ENCODE measurements around the gene PDZD2. TPM values are rescaled to one million over a fixed set of nuclear protein-coding genes. Genes with fewer than 3 reads are reported as not detected.

Gene PDZD2
- total RNA-seq, 1 donor: 0.36 TPM

DNA sequence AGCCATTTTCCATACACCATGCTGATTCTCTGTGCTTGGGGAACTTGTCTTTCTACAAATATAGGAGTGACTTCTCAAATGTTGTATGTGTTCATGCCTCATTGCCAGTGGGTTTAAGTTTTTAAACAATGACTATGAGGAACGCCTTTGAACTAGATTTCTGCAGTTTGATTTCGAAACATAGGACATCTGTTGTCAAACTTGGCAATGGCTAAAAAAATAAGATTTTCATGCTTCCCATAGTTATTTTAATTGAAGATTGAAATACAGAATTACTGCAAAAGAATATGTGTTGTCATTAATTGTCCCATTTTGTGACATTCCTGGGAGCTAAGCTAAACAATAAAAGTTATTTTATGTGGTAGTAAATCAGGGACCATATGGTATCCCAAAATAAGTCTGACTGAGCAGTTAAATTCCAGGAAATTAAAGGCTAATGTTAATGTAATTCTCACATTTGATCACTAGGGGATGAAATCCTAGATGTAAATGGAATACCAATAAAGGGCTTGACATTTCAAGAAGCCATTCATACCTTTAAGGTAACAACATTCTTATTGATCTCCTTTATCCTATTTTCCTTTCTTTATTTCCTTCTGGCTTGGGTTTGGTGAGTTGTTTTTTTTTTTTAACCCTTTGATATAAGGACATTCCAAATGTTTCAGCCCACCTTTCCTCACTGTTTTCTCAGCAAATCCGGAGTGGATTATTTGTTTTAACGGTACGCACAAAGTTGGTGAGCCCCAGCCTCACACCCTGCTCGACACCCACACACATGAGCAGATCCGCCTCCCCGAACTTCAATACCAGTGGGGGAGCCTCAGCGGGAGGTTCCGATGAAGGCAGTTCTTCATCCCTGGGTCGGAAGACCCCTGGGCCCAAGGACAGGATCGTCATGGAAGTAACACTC lies 418.5 kb downstream of the PDZD2 start:
- Histone ChIP-seq H3K27me3 (ENCODE audit: insufficient read depth, low read length) (peaks cover 21% of the 10 kb centered on the region), H3K4me2 (ENCODE audit: insufficient read depth, low read length) (no peak overlapping the region), H3K4me3 (ENCODE audit: insufficient read depth, low read length) (no peak overlapping the region), H3K4me1 (ENCODE audit: insufficient read depth, low read length) (no peaks in the 10 kb centered on the region), H3K79me2 (ENCODE audit: insufficient read depth, low read length) (no peaks in the 10 kb centered on the region), H3K27ac (ENCODE audit: low read depth, low read length) (no peak overlapping the region), H3K36me3 (ENCODE audit: insufficient read depth, low read length) (no peaks in the 10 kb centered on the region), H4K20me1 (ENCODE audit: insufficient read depth, low read length) (no peaks in the 10 kb centered on the region), H3K9me3 (ENCODE audit: low read depth, low read length) (no peaks in the 10 kb centered on the region), H2AFZ (ENCODE audit: low read length) (no peak overlapping the region)
- TF ChIP-seq, protein P1, sequence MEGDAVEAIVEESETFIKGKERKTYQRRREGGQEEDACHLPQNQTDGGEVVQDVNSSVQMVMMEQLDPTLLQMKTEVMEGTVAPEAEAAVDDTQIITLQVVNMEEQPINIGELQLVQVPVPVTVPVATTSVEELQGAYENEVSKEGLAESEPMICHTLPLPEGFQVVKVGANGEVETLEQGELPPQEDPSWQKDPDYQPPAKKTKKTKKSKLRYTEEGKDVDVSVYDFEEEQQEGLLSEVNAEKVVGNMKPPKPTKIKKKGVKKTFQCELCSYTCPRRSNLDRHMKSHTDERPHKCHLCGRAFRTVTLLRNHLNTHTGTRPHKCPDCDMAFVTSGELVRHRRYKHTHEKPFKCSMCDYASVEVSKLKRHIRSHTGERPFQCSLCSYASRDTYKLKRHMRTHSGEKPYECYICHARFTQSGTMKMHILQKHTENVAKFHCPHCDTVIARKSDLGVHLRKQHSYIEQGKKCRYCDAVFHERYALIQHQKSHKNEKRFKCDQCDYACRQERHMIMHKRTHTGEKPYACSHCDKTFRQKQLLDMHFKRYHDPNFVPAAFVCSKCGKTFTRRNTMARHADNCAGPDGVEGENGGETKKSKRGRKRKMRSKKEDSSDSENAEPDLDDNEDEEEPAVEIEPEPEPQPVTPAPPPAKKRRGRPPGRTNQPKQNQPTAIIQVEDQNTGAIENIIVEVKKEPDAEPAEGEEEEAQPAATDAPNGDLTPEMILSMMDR (IDR thresholded peaks at IDR 0.05; ENCODE audit: extremely low read depth, low read depth, low read length): peak; percentile 32
- DNase-seq (ENCODE audit: insufficient read length, low spot score, missing footprints): no peak

GRCh38 chr5:32058101-32058500 lies 419.2 kb downstream of the PDZD2 start:
- H4K20me1 ChIP-seq (ENCODE audit: insufficient read depth, low read length): no peaks in the 10 kb centered on the region
- H3K27ac ChIP-seq (ENCODE audit: low read depth, low read length): no peak overlapping the region
- H3K4me1 ChIP-seq (ENCODE audit: insufficient read depth, low read length): no peaks in the 10 kb centered on the region
- DNase-seq (ENCODE audit: insufficient read length, low spot score, missing footprints): no peak
- no peak overlapping the region for H3K4me3 ChIP-seq (ENCODE audit: insufficient read depth, low read length)
- TF ChIP-seq, protein P1 (IDR thresholded peaks at IDR 0.05; ENCODE audit: extremely low read depth, low read depth, low read length): no peak
- no peaks in the 10 kb centered on the region for H3K36me3 ChIP-seq (ENCODE audit: insufficient read depth, low read length)
- no peak overlapping the region for H2AFZ ChIP-seq (ENCODE audit: low read length)
- no peaks in the 10 kb centered on the region for H3K79me2 ChIP-seq (ENCODE audit: insufficient read depth, low read length)
- H3K4me2 ChIP-seq (ENCODE audit: insufficient read depth, low read length): no peak overlapping the region
- no peaks in the 10 kb centered on the region for H3K9me3 ChIP-seq (ENCODE audit: low read depth, low read length)
- peaks cover 16% of the 10 kb centered on the region for H3K27me3 ChIP-seq (ENCODE audit: insufficient read depth, low read length)

GRCh38 chr5:32058997-32059396 lies 420.1 kb downstream of the PDZD2 start:
- H3K4me1 ChIP-seq (ENCODE audit: insufficient read depth, low read length): no peaks in the 10 kb centered on the region
- no peak overlapping the region for H3K4me2 ChIP-seq (ENCODE audit: insufficient read depth, low read length)
- TF ChIP-seq, protein P1 (IDR thresholded peaks at IDR 0.05; ENCODE audit: extremely low read depth, low read depth, low read length): no peak
- H3K79me2 ChIP-seq (ENCODE audit: insufficient read depth, low read length): no peaks in the 10 kb centered on the region
- no peaks in the 10 kb centered on the region for H4K20me1 ChIP-seq (ENCODE audit: insufficient read depth, low read length)
- no peak for DNase-seq (ENCODE audit: insufficient read length, low spot score, missing footprints)
- H3K27ac ChIP-seq (ENCODE audit: low read depth, low read length): no peak overlapping the region
- no peak overlapping the region for H3K4me3 ChIP-seq (ENCODE audit: insufficient read depth, low read length)
- H2AFZ ChIP-seq (ENCODE audit: low read length): no peak overlapping the region
- no peaks in the 10 kb centered on the region for H3K36me3 ChIP-seq (ENCODE audit: insufficient read depth, low read length)
- H3K9me3 ChIP-seq (ENCODE audit: low read depth, low read length): no peaks in the 10 kb centered on the region
- H3K27me3 ChIP-seq (ENCODE audit: insufficient read depth, low read length): peaks cover 16% of the 10 kb centered on the region

- H3K9me3 ChIP-seq (ENCODE audit: low read depth, low read length): no peaks in the 10 kb centered on the region
- DNase-seq (ENCODE audit: insufficient read length, low spot score, missing footprints): no peak
- no peaks in the 10 kb centered on the region for H3K36me3 ChIP-seq (ENCODE audit: insufficient read depth, low read length)
- H3K4me3 ChIP-seq (ENCODE audit: insufficient read depth, low read length): no peak overlapping the region
- H3K79me2 ChIP-seq (ENCODE audit: insufficient read depth, low read length): no peaks in the 10 kb centered on the region
- TF ChIP-seq, protein P1 (IDR thresholded peaks at IDR 0.05; ENCODE audit: extremely low read depth, low read depth, low read length): no peak
- no peaks in the 10 kb centered on the region for H3K4me1 ChIP-seq (ENCODE audit: insufficient read depth, low read length)
- no peak overlapping the region for H3K27ac ChIP-seq (ENCODE audit: low read depth, low read length)
- H3K27me3 ChIP-seq (ENCODE audit: insufficient read depth, low read length): peaks cover 16% of the 10 kb centered on the region
- no peak overlapping the region for H3K4me2 ChIP-seq (ENCODE audit: insufficient read depth, low read length)
- no peaks in the 10 kb centered on the region for H4K20me1 ChIP-seq (ENCODE audit: insufficient read depth, low read length)
- H2AFZ ChIP-seq (ENCODE audit: low read length): no peak overlapping the region
These were observed 421.0 kb downstream of the PDZD2 start for GRCh38 chr5:32059761-32060530.
